GM23338 (cell line): ENCODE results near the gene ADAMTS19. TPM values are rescaled to one million over a fixed set of nuclear protein-coding genes. Genes with fewer than 3 reads are reported as not detected.

Source experiments
- ATAC-seq: fragments of 200-7000 bp; cut with Tn5 transposase; 3 replicates; pipeline ENCODE4 v1.9.1; 2020
- DNase-seq: peaks from one replicate; pipeline ENCODE4 v3.0.0-alpha.2; 2015; ENCODE audit warnings: low spot score
- H2AFZ ChIP-seq: fragments of 200-600 bp; sonication (generic); 2 replicates; pipeline ENCODE4 v1.8.0; 2016; ENCODE audit warnings: antibody characterized with exemption, mild to moderate bottlenecking, moderate library complexity
- H3F3A ChIP-seq: fragments of 200-600 bp; sonication (generic); replicated peaks from 2 replicates; pipeline ENCODE4 v1.8.0; 2017; ENCODE audit warnings: antibody characterized with exemption, mixed run types, low read depth
- H3K27ac ChIP-seq: fragments of 200-600 bp; sonication (generic); 2 replicates; pipeline ENCODE4 v1.6.1; 2016; ENCODE audit warnings: low read depth
- H3K27me3 ChIP-seq: fragments of 200-600 bp; sonication (generic); 2 replicates; pipeline ENCODE4 v1.8.0; 2016; ENCODE audit warnings: mild to moderate bottlenecking, mixed run types, moderate library complexity; ENCODE audit not compliant: insufficient read depth
- H3K36me3 ChIP-seq: fragments of 200-600 bp; sonication (generic); 2 replicates; pipeline ENCODE4 v1.8.0; 2016; ENCODE audit warnings: mild to moderate bottlenecking; ENCODE audit not compliant: insufficient read depth
- H3K4me1 ChIP-seq: fragments of 200-600 bp; sonication (generic); 2 replicates; pipeline ENCODE4 v1.8.0; 2016; ENCODE audit warnings: mild to moderate bottlenecking, moderate library complexity; ENCODE audit not compliant: insufficient read depth
- H3K4me2 ChIP-seq: fragments of 200-600 bp; sonication (generic); 2 replicates; pipeline ENCODE4 v1.7.1; 2017; ENCODE audit warnings: mixed run types
- H3K4me3 ChIP-seq: fragments of 200-600 bp; sonication (generic); 2 replicates; pipeline ENCODE4 v1.6.1; 2016; ENCODE audit warnings: mixed run types
- H3K79me2 ChIP-seq: fragments of 200-600 bp; sonication (generic); replicated peaks from 2 replicates; pipeline ENCODE4 v1.8.0; 2017; ENCODE audit warnings: mild to moderate bottlenecking; ENCODE audit not compliant: insufficient read depth
- H3K9me2 ChIP-seq: fragments of 200-600 bp; sonication (generic); 2 replicates; pipeline ENCODE4 v1.8.0; 2017; ENCODE audit not compliant: insufficient read depth
- H4K20me1 ChIP-seq: fragments of 200-600 bp; sonication (generic); replicated peaks from 2 replicates; pipeline ENCODE4 v1.8.0; 2017; ENCODE audit warnings: mild to moderate bottlenecking; ENCODE audit not compliant: insufficient read depth
- H3K27ac Mint-ChIP-seq: 2 replicates; pipeline ENCODE4 v1.8.0; 2020; ENCODE audit warnings: inconsistent platforms, mild to moderate bottlenecking, moderate library complexity, mixed read lengths
- H3K27me3 Mint-ChIP-seq: 3 replicates; pipeline ENCODE4 v1.8.0; 2022; ENCODE audit warnings: low read depth, mild to moderate bottlenecking, moderate library complexity, mixed read lengths, inconsistent platforms; ENCODE audit not compliant: insufficient read depth, poor library complexity
- H3K36me3 Mint-ChIP-seq: 3 replicates; pipeline ENCODE4 v1.8.0; 2021; ENCODE audit warnings: low read depth, mild to moderate bottlenecking, inconsistent platforms, moderate library complexity, mixed read lengths
- H3K4me1 Mint-ChIP-seq: 3 replicates; pipeline ENCODE4 v1.8.0; 2020; ENCODE audit warnings: mild to moderate bottlenecking, inconsistent platforms, mixed read lengths
- H3K4me3 Mint-ChIP-seq: 3 replicates; pipeline ENCODE4 v1.8.0; 2021; ENCODE audit warnings: moderate library complexity, mild to moderate bottlenecking, inconsistent platforms, mixed read lengths
- H3K9me3 Mint-ChIP-seq: 3 replicates; pipeline ENCODE4 v1.8.0; 2020; ENCODE audit warnings: moderate library complexity, mild to moderate bottlenecking, inconsistent platforms, mixed read lengths
- CREB1 ChIP-seq: fragments of 250-450 bp; sonication (Bioruptor Pico); IDR thresholded peaks from 2 replicates; pipeline ENCODE4 v1.5.0; 2020; ENCODE audit warnings: low read depth, mild to moderate bottlenecking, moderate library complexity
- EZH2 ChIP-seq: fragments of 200-600 bp; sonication (generic); IDR thresholded peaks from one replicate; pipeline ENCODE4 v1.8.0; 2017; ENCODE audit warnings: antibody characterized with exemption, mild to moderate bottlenecking, low read depth; ENCODE audit not compliant: unreplicated experiment
- EZH2phosphoT487 ChIP-seq: fragments of 200-600 bp; sonication (generic); IDR thresholded peaks from one replicate; pipeline ENCODE4 v1.8.1; 2018; ENCODE audit warnings: antibody characterized with exemption; ENCODE audit not compliant: unreplicated experiment
- JUNB ChIP-seq: IDR thresholded peaks from one replicate; pipeline ENCODE4 v1.6.1; 2016; ENCODE audit warnings: antibody characterized with exemption; ENCODE audit not compliant: unreplicated experiment
- NANOG ChIP-seq: IDR thresholded peaks from 2 replicates; pipeline ENCODE4 v1.6.1; 2016; ENCODE audit warnings: antibody characterized with exemption, borderline replicate concordance
- POLR2AphosphoS5 ChIP-seq: IDR thresholded peaks from 2 replicates; pipeline ENCODE4 v1.6.1; 2016; ENCODE audit warnings: antibody characterized with exemption, low read depth
- STAT1 ChIP-seq: IDR thresholded peaks from one replicate; pipeline ENCODE4 v1.6.1; 2016; ENCODE audit warnings: antibody characterized with exemption; ENCODE audit not compliant: unreplicated experiment
- ZNF114 ChIP-seq: fragments of 250-450 bp; sonication (Bioruptor Pico); IDR thresholded peaks from 2 replicates; pipeline ENCODE4 v1.5.0; 2020; ENCODE audit warnings: mild to moderate bottlenecking, moderate library complexity
- ZNF331 ChIP-seq: fragments of 250-450 bp; sonication (Bioruptor Pico); IDR thresholded peaks from 2 replicates; pipeline ENCODE4 v1.5.0; 2020; ENCODE audit warnings: low read depth, mild to moderate bottlenecking, moderate library complexity
- polyA plus RNA-seq: library from polyadenylated mRNA; unstranded; fragments of >200 nt; fragmentation: Nextera tagmentation; extraction: Ambion mirVana; gene quantifications from 2 replicates; pipeline ENCODE4 v1.2.1, GENCODE V29; 2016
- total RNA-seq: library from RNA; depleted of rRNA; stranded (reverse); fragments of >200 nt; shearing (Covaris generic); gene quantifications from 2 replicates; pipeline ENCODE4 v1.2.3, GENCODE V29; 2014
- TF ChIP-seq, protein P1 (sequence below): IDR thresholded peaks from 2 replicates; pipeline ENCODE4 v1.6.1; 2016; ENCODE audit warnings: antibody characterized with exemption
- TF ChIP-seq, protein P2 (sequence below), 2 experiments: fragments of 200-600 bp in 1 of 2; sonication (generic) in 1 of 2; conservative IDR thresholded peaks; 2 replicates each; pipeline versions ENCODE4 v1.5.1 to v1.6.1; 2016 to 2017; ENCODE audit warnings: antibody characterized with exemption in 2 of 2, low read depth in 2 of 2, mild to moderate bottlenecking in 2 of 2, moderate library complexity in 1 of 2
- TF ChIP-seq, protein P3 (sequence below): IDR thresholded peaks from one replicate; pipeline ENCODE4 v1.6.1; 2018; ENCODE audit warnings: antibody characterized with exemption; ENCODE audit not compliant: unreplicated experiment
- TF ChIP-seq, protein P4 (sequence below): fragments of 250-450 bp; sonication (Bioruptor Pico); IDR thresholded peaks from 2 replicates; pipeline ENCODE4 v1.5.0; 2020; ENCODE audit warnings: mild to moderate bottlenecking, moderate library complexity

ADAMTS19 gene
- total and polyA plus RNA-seq, 2 experiments from 2014 or later, result 6.0 to 27.4 TPM

DNA sequence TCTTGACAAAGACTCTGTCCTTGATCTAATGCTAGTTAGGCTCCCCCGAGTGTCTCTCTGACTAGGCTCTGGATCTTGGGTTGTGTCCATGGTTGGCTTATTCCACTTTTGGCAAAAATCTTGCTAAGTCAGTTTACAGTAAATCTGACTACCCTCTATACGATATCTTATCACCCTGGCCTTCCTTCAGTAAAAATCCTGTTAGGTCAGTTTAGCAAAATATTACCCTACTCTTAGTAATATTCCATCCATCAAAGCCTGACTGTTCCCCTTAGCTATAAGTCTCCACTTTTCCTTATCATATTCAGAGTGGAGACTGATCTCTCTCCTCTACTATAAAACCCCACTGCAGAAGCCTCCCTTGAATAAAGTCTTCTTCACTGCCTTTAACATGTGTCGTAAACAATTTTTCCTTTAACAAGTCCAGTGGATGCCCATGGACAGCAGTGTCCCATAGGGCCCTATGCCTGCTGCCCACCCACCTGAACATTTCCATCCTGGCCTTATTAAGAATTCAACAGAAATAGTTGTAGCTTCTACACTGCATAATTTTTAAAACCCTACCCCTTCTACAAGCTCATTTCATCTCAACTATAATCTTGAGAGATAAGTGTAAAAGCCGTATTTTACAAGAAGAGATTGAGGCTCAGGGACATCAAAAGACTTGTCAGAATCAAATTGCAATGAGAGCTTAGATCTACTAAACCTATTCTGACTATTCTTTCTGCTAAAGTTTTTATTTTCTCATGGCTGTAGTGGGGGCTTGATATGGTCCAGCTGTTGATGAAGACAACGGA is 310.1 kb downstream of the ADAMTS19 start:
- H3K36me3 Mint-ChIP-seq, result no peaks in the 10 kb centered on the region
- no peaks in the 10 kb centered on the region for H3K27me3 ChIP-seq
- H3K4me3 Mint-ChIP-seq, result no peak overlapping the region
- H3K27me3 Mint-ChIP-seq, result no peaks in the 10 kb centered on the region
- H3K27ac ChIP-seq, result no peak overlapping the region
- no peak overlapping the region for H3K4me2 ChIP-seq
- H3K9me2 ChIP-seq, result no peaks in the 10 kb centered on the region
- DNase-seq, result no peak
- H3K79me2 ChIP-seq, result no peaks in the 10 kb centered on the region
- TF ChIP-seq, protein P1, sequence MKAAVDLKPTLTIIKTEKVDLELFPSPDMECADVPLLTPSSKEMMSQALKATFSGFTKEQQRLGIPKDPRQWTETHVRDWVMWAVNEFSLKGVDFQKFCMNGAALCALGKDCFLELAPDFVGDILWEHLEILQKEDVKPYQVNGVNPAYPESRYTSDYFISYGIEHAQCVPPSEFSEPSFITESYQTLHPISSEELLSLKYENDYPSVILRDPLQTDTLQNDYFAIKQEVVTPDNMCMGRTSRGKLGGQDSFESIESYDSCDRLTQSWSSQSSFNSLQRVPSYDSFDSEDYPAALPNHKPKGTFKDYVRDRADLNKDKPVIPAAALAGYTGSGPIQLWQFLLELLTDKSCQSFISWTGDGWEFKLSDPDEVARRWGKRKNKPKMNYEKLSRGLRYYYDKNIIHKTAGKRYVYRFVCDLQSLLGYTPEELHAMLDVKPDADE, result no peak
- TF ChIP-seq, protein P2, sequence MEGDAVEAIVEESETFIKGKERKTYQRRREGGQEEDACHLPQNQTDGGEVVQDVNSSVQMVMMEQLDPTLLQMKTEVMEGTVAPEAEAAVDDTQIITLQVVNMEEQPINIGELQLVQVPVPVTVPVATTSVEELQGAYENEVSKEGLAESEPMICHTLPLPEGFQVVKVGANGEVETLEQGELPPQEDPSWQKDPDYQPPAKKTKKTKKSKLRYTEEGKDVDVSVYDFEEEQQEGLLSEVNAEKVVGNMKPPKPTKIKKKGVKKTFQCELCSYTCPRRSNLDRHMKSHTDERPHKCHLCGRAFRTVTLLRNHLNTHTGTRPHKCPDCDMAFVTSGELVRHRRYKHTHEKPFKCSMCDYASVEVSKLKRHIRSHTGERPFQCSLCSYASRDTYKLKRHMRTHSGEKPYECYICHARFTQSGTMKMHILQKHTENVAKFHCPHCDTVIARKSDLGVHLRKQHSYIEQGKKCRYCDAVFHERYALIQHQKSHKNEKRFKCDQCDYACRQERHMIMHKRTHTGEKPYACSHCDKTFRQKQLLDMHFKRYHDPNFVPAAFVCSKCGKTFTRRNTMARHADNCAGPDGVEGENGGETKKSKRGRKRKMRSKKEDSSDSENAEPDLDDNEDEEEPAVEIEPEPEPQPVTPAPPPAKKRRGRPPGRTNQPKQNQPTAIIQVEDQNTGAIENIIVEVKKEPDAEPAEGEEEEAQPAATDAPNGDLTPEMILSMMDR (conservative IDR thresholded peaks at IDR 0.05; ENCODE audit: low read depth in 2 of 2), result no peak
- no peak for TF ChIP-seq EZH2phosphoT487
- TF ChIP-seq EZH2, result no peak
- TF ChIP-seq, protein P3, sequence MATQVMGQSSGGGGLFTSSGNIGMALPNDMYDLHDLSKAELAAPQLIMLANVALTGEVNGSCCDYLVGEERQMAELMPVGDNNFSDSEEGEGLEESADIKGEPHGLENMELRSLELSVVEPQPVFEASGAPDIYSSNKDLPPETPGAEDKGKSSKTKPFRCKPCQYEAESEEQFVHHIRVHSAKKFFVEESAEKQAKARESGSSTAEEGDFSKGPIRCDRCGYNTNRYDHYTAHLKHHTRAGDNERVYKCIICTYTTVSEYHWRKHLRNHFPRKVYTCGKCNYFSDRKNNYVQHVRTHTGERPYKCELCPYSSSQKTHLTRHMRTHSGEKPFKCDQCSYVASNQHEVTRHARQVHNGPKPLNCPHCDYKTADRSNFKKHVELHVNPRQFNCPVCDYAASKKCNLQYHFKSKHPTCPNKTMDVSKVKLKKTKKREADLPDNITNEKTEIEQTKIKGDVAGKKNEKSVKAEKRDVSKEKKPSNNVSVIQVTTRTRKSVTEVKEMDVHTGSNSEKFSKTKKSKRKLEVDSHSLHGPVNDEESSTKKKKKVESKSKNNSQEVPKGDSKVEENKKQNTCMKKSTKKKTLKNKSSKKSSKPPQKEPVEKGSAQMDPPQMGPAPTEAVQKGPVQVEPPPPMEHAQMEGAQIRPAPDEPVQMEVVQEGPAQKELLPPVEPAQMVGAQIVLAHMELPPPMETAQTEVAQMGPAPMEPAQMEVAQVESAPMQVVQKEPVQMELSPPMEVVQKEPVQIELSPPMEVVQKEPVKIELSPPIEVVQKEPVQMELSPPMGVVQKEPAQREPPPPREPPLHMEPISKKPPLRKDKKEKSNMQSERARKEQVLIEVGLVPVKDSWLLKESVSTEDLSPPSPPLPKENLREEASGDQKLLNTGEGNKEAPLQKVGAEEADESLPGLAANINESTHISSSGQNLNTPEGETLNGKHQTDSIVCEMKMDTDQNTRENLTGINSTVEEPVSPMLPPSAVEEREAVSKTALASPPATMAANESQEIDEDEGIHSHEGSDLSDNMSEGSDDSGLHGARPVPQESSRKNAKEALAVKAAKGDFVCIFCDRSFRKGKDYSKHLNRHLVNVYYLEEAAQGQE, result no peak
- TF ChIP-seq CREB1, result no peak
- no peak for TF ChIP-seq STAT1
- TF ChIP-seq, protein P4, sequence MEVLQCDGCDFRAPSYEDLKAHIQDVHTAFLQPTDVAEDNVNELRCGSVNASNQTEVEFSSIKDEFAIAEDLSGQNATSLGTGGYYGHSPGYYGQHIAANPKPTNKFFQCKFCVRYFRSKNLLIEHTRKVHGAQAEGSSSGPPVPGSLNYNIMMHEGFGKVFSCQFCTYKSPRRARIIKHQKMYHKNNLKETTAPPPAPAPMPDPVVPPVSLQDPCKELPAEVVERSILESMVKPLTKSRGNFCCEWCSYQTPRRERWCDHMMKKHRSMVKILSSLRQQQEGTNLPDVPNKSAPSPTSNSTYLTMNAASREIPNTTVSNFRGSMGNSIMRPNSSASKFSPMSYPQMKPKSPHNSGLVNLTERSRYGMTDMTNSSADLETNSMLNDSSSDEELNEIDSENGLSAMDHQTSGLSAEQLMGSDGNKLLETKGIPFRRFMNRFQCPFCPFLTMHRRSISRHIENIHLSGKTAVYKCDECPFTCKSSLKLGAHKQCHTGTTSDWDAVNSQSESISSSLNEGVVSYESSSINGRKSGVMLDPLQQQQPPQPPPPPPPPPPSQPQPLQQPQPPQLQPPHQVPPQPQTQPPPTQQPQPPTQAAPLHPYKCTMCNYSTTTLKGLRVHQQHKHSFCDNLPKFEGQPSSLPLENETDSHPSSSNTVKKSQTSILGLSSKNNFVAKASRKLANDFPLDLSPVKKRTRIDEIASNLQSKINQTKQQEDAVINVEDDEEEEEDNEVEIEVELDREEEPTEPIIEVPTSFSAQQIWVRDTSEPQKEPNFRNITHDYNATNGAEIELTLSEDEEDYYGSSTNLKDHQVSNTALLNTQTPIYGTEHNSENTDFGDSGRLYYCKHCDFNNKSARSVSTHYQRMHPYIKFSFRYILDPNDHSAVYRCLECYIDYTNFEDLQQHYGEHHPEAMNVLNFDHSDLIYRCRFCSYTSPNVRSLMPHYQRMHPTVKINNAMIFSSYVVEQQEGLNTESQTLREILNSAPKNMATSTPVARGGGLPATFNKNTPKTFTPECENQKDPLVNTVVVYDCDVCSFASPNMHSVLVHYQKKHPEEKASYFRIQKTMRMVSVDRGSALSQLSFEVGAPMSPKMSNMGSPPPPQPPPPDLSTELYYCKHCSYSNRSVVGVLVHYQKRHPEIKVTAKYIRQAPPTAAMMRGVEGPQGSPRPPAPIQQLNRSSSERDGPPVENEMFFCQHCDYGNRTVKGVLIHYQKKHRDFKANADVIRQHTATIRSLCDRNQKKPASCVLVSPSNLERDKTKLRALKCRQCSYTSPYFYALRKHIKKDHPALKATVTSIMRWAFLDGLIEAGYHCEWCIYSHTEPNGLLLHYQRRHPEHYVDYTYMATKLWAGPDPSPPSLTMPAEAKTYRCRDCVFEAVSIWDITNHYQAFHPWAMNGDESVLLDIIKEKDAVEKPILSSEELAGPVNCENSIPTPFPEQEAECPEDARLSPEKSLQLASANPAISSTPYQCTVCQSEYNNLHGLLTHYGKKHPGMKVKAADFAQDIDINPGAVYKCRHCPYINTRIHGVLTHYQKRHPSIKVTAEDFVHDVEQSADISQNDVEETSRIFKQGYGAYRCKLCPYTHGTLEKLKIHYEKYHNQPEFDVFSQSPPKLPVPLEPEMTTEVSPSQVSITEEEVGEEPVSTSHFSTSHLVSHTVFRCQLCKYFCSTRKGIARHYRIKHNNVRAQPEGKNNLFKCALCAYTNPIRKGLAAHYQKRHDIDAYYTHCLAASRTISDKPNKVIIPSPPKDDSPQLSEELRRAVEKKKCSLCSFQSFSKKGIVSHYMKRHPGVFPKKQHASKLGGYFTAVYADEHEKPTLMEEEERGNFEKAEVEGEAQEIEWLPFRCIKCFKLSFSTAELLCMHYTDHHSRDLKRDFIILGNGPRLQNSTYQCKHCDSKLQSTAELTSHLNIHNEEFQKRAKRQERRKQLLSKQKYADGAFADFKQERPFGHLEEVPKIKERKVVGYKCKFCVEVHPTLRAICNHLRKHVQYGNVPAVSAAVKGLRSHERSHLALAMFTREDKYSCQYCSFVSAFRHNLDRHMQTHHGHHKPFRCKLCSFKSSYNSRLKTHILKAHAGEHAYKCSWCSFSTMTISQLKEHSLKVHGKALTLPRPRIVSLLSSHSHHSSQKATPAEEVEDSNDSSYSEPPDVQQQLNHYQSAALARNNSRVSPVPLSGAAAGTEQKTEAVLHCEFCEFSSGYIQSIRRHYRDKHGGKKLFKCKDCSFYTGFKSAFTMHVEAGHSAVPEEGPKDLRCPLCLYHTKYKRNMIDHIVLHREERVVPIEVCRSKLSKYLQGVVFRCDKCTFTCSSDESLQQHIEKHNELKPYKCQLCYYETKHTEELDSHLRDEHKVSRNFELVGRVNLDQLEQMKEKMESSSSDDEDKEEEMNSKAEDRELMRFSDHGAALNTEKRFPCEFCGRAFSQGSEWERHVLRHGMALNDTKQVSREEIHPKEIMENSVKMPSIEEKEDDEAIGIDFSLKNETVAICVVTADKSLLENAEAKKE (CRISPR knock-in tag), result no peak
- no peak for TF ChIP-seq JUNB
- no peak for TF ChIP-seq ZNF114
- no peak for TF ChIP-seq ZNF331 (CRISPR knock-in tag)
- no peak for TF ChIP-seq NANOG
- no peak for TF ChIP-seq POLR2AphosphoS5
- H3K4me1 ChIP-seq, result peaks cover 4% of the 10 kb centered on the region
- H3K4me1 Mint-ChIP-seq, result peaks cover 13% of the 10 kb centered on the region; the same call in 2 of the 3 replicates
- H2AFZ ChIP-seq, result no peak overlapping the region
- H3K36me3 ChIP-seq, result no peaks in the 10 kb centered on the region
- no peak overlapping the region for H3K27ac Mint-ChIP-seq
- ATAC-seq, result no peak
- no peaks in the 10 kb centered on the region for H3K9me3 Mint-ChIP-seq
- no peaks in the 10 kb centered on the region for H4K20me1 ChIP-seq
- no peak overlapping the region for H3K4me3 ChIP-seq
- no peaks in the 10 kb centered on the region for H3F3A ChIP-seq
